ENCODE measurements around the gene ALK. TPM values are rescaled to one million over a fixed set of nuclear protein-coding genes. Genes with fewer than 3 reads are reported as not detected.

Gene ALK
- polyA plus RNA-seq, 3 donors = not detected

GRCh38 chr2:29469516-29469915 is 451.9 kb downstream of the ALK start:
- H3K9me3 ChIP-seq (replicated peaks in 1 of 2; ENCODE audit: control insufficient read depth in 1 of 2, insufficient read depth in 1 of 2, low read length in 2 of 2) = peaks cover 6 to 8% of the 10 kb centered on the region in 2 donors
- no peak overlapping the region for H3K9ac ChIP-seq (ENCODE audit: insufficient read depth, low read length, poor library complexity, severe bottlenecking)
- no peaks in the 10 kb centered on the region for H3K27me3 ChIP-seq (ENCODE audit: control insufficient read depth in 2 of 2, insufficient read depth in 2 of 2, low read length in 2 of 2)
- no peak overlapping the region for H3K4me2 ChIP-seq (replicated peaks; ENCODE audit: extremely low read depth, low read length, poor library complexity, severe bottlenecking)
- no peak for TF ChIP-seq CTCF (IDR thresholded peaks at IDR 0.05)
- Mint-ChIP-seq H3K4me3 (no peak overlapping the region), H3K27me3 (ENCODE audit: low read depth in 3 of 3) (peaks cover 0 to 2% (median 0%) of the 10 kb centered on the region in 3 donors), H3K36me3 (no peaks in the 10 kb centered on the region), H3K4me1 (no peaks in the 10 kb centered on the region), H3K9me3 (peaks cover 10 to 23% (median 17%) of the 10 kb centered on the region in 7 donors), H3K27ac (no peak overlapping the region)
- no peak for DNase-seq
- no peak overlapping the region for H3K27ac ChIP-seq (ENCODE audit: low read depth in 1 of 2, low read length in 2 of 2)
- no peaks in the 10 kb centered on the region for H3K36me3 ChIP-seq (replicated peaks in 1 of 2; ENCODE audit: control insufficient read depth in 1 of 2, insufficient read depth in 2 of 2, low read length in 2 of 2)
- H3K4me3 ChIP-seq (replicated peaks in 1 of 3; ENCODE audit: low read depth in 2 of 3, low read length in 3 of 3) = no peak overlapping the region
- intact Hi-C loops (cut with micrococcal nuclease) = no loop called here
- no peaks in the 10 kb centered on the region for H4K20me1 ChIP-seq (ENCODE audit: insufficient read depth, low read length)
- H3K4me1 ChIP-seq (ENCODE audit: control insufficient read depth in 1 of 2, insufficient read depth in 2 of 2, low read length in 2 of 2) = no peaks in the 10 kb centered on the region
- H3K79me2 ChIP-seq (ENCODE audit: insufficient read depth, low read length) = no peaks in the 10 kb centered on the region
- H2AFZ ChIP-seq (ENCODE audit: insufficient read depth, low read depth, low read length, poor library complexity, severe bottlenecking) = no peak overlapping the region
- WGBS (ENCODE audit: insufficient coverage) = no CpG with 5 or more reads among the region's 1 CpG

GRCh38 chr2:29463181-29463900 is 458.0 kb downstream of the ALK start:
- DNase-seq = no peak
- Histone ChIP-seq H3K9me3 (replicated peaks in 1 of 2; ENCODE audit: control insufficient read depth in 1 of 2, insufficient read depth in 1 of 2, low read length in 2 of 2) (no peaks in the 10 kb centered on the region), H3K27ac (ENCODE audit: low read depth in 1 of 2, low read length in 2 of 2) (no peak overlapping the region), H3K79me2 (ENCODE audit: insufficient read depth, low read length) (no peaks in the 10 kb centered on the region), H2AFZ (ENCODE audit: insufficient read depth, low read depth, low read length, poor library complexity, severe bottlenecking) (no peak overlapping the region), H3K27me3 (ENCODE audit: control insufficient read depth in 2 of 2, insufficient read depth in 2 of 2, low read length in 2 of 2) (no peaks in the 10 kb centered on the region), H4K20me1 (ENCODE audit: insufficient read depth, low read length) (no peaks in the 10 kb centered on the region), H3K36me3 (replicated peaks in 1 of 2; ENCODE audit: control insufficient read depth in 1 of 2, insufficient read depth in 2 of 2, low read length in 2 of 2) (no peaks in the 10 kb centered on the region), H3K4me3 (replicated peaks in 1 of 3; ENCODE audit: low read depth in 2 of 3, low read length in 3 of 3) (no peak overlapping the region), H3K4me2 (replicated peaks; ENCODE audit: extremely low read depth, low read length, poor library complexity, severe bottlenecking) (no peak overlapping the region), H3K9ac (ENCODE audit: insufficient read depth, low read length, poor library complexity, severe bottlenecking) (no peak overlapping the region), H3K4me1 (ENCODE audit: control insufficient read depth in 1 of 2, insufficient read depth in 2 of 2, low read length in 2 of 2) (no peaks in the 10 kb centered on the region)
- no peaks in the 10 kb centered on the region for H3K4me1 Mint-ChIP-seq
- peaks cover 0 to 4% (median 0%) of the 10 kb centered on the region in 3 donors for H3K27me3 Mint-ChIP-seq (ENCODE audit: low read depth in 3 of 3)
- 100% methylated on average over 1 of the region's 3 CpGs for WGBS (ENCODE audit: insufficient coverage)
- intact Hi-C loops (cut with micrococcal nuclease) = no loop called here
- no peaks in the 10 kb centered on the region for H3K36me3 Mint-ChIP-seq
- H3K9me3 Mint-ChIP-seq = peaks cover 0 to 3% (median 0%) of the 10 kb centered on the region in 7 donors
- TF ChIP-seq CTCF (IDR thresholded peaks at IDR 0.05) = no peak
- no peak overlapping the region for H3K4me3 Mint-ChIP-seq
- no peak overlapping the region for H3K27ac Mint-ChIP-seq

Data from CD14-positive monocyte (primary cell).